DMS79 treated with DMSO at 0.1 percent for 48 hours (cell line): ENCODE results near the gene EEFSEC.

ENCODE experiments used
- DNase-seq: peaks from one replicate; lab custom pipeline; 2025; lab: John Stamatoyannopoulos, UW

Gene EEFSEC

GRCh38 chr3:128285967-128286321 lies 132.7 kb downstream of the EEFSEC start:
- no peak for DNase-seq

GRCh38 chr3:128286691-128287090 lies 133.4 kb downstream of the EEFSEC start:
- no peak for DNase-seq

- no peak for DNase-seq
These were observed 133.9 kb downstream of the EEFSEC start for GRCh38 chr3:128287216-128287615.

GRCh38 chr3:128289534-128289933 lies 136.3 kb downstream of the EEFSEC start:
- DNase-seq = no peak

GRCh38 chr3:128290484-128290883 lies 137.2 kb downstream of the EEFSEC start:
- no peak for DNase-seq

- no peak for DNase-seq
These were observed 140.6 kb downstream of the EEFSEC start for GRCh38 chr3:128293930-128294329.

- DNase-seq = no peak
These were observed 141.8 kb downstream of the EEFSEC start for GRCh38 chr3:128294999-128295468.

- no peak for DNase-seq
These were observed 143.4 kb downstream of the EEFSEC start for GRCh38 chr3:128296469-128297251.

GRCh38 chr3:128297401-128298138 lies 144.3 kb downstream of the EEFSEC start:
- DNase-seq = no peak

GRCh38 chr3:128301186-128302023 lies 148.1 kb downstream of the EEFSEC start:
- DNase-seq = no peak

- no peak for DNase-seq
These were observed 153.2 kb downstream of the EEFSEC start for GRCh38 chr3:128306481-128306880.

- no peak for DNase-seq
These were observed 153.8 kb downstream of the EEFSEC start for GRCh38 chr3:128307029-128307633.

GRCh38 chr3:128307781-128308469 lies 154.6 kb downstream of the EEFSEC start:
- DNase-seq = no peak

GRCh38 chr3:128309026-128309425 lies 155.7 kb downstream of the EEFSEC start:
- no peak for DNase-seq

- no peak for DNase-seq
These were observed 157.2 kb downstream of the EEFSEC start for GRCh38 chr3:128310286-128311058.

- peak; percentile 90 for DNase-seq
These were observed 158.2 kb downstream of the EEFSEC start for GRCh38 chr3:128311441-128311844.

- DNase-seq = no peak
These were observed 159.0 kb downstream of the EEFSEC start for GRCh38 chr3:128312271-128312670.

- DNase-seq = no peak
These were observed 159.9 kb downstream of the EEFSEC start for GRCh38 chr3:128313071-128313725.

- peak; percentile 10 for DNase-seq
These were observed 160.7 kb downstream of the EEFSEC start for GRCh38 chr3:128313935-128314334.

- no peak for DNase-seq
These were observed 162.0 kb downstream of the EEFSEC start for GRCh38 chr3:128315313-128315712.
